ENCODE data around the gene FRAS1. TPM values are rescaled to one million over a fixed set of nuclear protein-coding genes. Genes with fewer than 3 reads are reported as not detected.
A peak's percentile ranks its signal among the peaks of the same experiment; 100 is the strongest.

Gene FRAS1
- total and polyA plus RNA-seq, 9 of the 15 experiments (the other 6 are each of a cell fraction or from before 2014, with no cell fraction given): under 0.01 to 0.11 (median 0.04) TPM; not detected in 2

GRCh38 chr4:78320349-78320935 is 263.3 kb downstream of the FRAS1 start:
- H3K9me1 ChIP-seq (ENCODE audit: control insufficient read depth, insufficient read depth, low read length): no peaks in the 10 kb centered on the region
- H2AFZ ChIP-seq (ENCODE audit: low read depth, low read length): no peak overlapping the region
- H3K4me1 ChIP-seq (replicated peaks in 1 of 2; ENCODE audit: control insufficient read depth in 2 of 2, insufficient read depth in 2 of 2, low read length in 2 of 2): no peaks in the 10 kb centered on the region
- ChIA-PET POLR2A (no interaction called here), CTCF (ENCODE audit: low intra/inter-chr PET ratio) (no interaction called here)
- no peak for DNase-seq (ENCODE audit: extremely low read depth in 1 of 4, low spot score in 3 of 4)
- no peak overlapping the region for H3K4me3 ChIP-seq
- no peaks in the 10 kb centered on the region for H4K20me1 ChIP-seq (replicated peaks; ENCODE audit: control insufficient read depth, insufficient read depth, low read length)
- in situ Hi-C loops (cut with MboI): no loop called here
- no peaks in the 10 kb centered on the region for H3K9me3 ChIP-seq (replicated peaks; ENCODE audit: control insufficient read depth, insufficient read depth, low read depth, low read length)
- peaks cover 7 to 11% of the 10 kb centered on the region in 2 experiments; a peak in 4 of 5 replicates for H3K27me3 ChIP-seq (ENCODE audit: control insufficient read depth in 2 of 2, insufficient read depth in 2 of 2, low read length in 2 of 2)
- BruUV-seq (replicated peaks): no TSS peak
- no peaks in the 10 kb centered on the region for H3K36me3 ChIP-seq (ENCODE audit: control insufficient read depth, insufficient read depth, low read length)
- no peak for FAIRE-seq
- no peak for ATAC-seq
- H3K79me2 ChIP-seq (ENCODE audit: control insufficient read depth, insufficient read depth, low read length): no peaks in the 10 kb centered on the region
- 2% methylated on average over 4 of the region's 4 CpGs for WGBS (ENCODE audit: insufficient coverage, low coverage, missing lambda C conversion rate)
- TF ChIP-seq SPI1 (IDR thresholded peaks at IDR 0.05; ENCODE audit: borderline replicate concordance, low read depth, low read length): peak; percentile 93
- no peak for TF ChIP-seq ARID1B (IDR thresholded peaks at IDR 0.05)
- TF ChIP-seq NR2C2 (CRISPR knock-in tag; IDR thresholded peaks at IDR 0.05): no peak
- no peak for TF ChIP-seq NR2C2 (tag; IDR thresholded peaks at IDR 0.05)
- no peak for TF ChIP-seq CEBPZ (IDR thresholded peaks at IDR 0.05; ENCODE audit: borderline replicate concordance, low read depth, low read length)
- intact Hi-C loops (cut with micrococcal nuclease): no loop called here
- H3K9ac ChIP-seq (ENCODE audit: insufficient read depth in 1 of 2, low read depth in 2 of 2, low read length in 2 of 2): no peak overlapping the region
- H3K27ac ChIP-seq (ENCODE audit: extremely low read depth, low read depth, low read length): no peak overlapping the region
- H3K4me2 ChIP-seq (ENCODE audit: insufficient read depth, low read length): no peak overlapping the region
